Activated CD4-positive, alpha-beta T cell treated with anti-CD3 and anti-CD28 coated beads for 36 hours (primary cell): ENCODE measurements around the gene HOXA3. TPM values are rescaled to one million over a fixed set of nuclear protein-coding genes. Genes with fewer than 3 reads are reported as not detected.

ENCODE experiments used
- ATAC-seq: fragments of 200-7000 bp; cut with Tn5 transposase; one replicate; pipeline ENCODE4 v1.10.0; 2021; ENCODE audit warnings: mild to moderate bottlenecking, moderate library complexity
- CTCF ChIA-PET: fragments of 350-600 bp; sonication (Branson Sonifier 250); formaldehyde crosslinking; loops from one replicate; lab custom pipeline; 2021; ENCODE audit warnings: antibody characterized with exemption; lab: Charles Lee
- POLR2A ChIA-PET: fragments of 350-600 bp; sonication (Branson Sonifier 250); formaldehyde crosslinking; loops from one replicate; lab custom pipeline; 2021; ENCODE audit warnings: antibody characterized with exemption, inconsistent platforms; lab: Charles Lee
- DNase-seq: peaks from one replicate; pipeline ENCODE4 v3.0.0-alpha.2; 2020
- H3K27ac Mint-ChIP-seq: one replicate; pipeline ENCODE4 v1.8.0; 2021; ENCODE audit warnings: mixed read lengths
- H3K27me3 Mint-ChIP-seq: one replicate; pipeline ENCODE4 v1.8.0; 2021; ENCODE audit warnings: mixed read lengths
- H3K36me3 Mint-ChIP-seq: one replicate; pipeline ENCODE4 v1.8.0; 2021; ENCODE audit warnings: low read depth, mixed read lengths
- H3K4me1 Mint-ChIP-seq: one replicate; pipeline ENCODE4 v1.8.0; 2021; ENCODE audit warnings: mixed read lengths
- H3K4me3 Mint-ChIP-seq: one replicate; pipeline ENCODE4 v1.8.0; 2021; ENCODE audit warnings: mild to moderate bottlenecking, moderate library complexity, mixed read lengths
- H3K9me3 Mint-ChIP-seq: one replicate; pipeline ENCODE4 v1.8.0; 2021; ENCODE audit warnings: low read depth, mixed read lengths
- intact Hi-C, 2 experiments: fragments of 100-400 bp; cut with DNase I in 1 of 2; cut with micrococcal nuclease in 1 of 2; formaldehyde crosslinking; loops; one replicate each; pipeline versions ENCODE4 v1.14.2 to v1.15.1; 2022 to 2024; cut with DNase I, micrococcal nuclease
- total RNA-seq, 2 experiments: library from RNA; stranded (reverse); gene quantifications; one replicate each; pipeline ENCODE4 v1.2.3, GENCODE V29; 2021

HOXA3 gene
- total RNA-seq, 2 experiments from 2014 or later: not detected

GRCh38 chr7:27182861-27183681, 30.7 kb upstream of the HOXA3 start:
- POLR2A ChIA-PET: no interaction called here
- DNase-seq (no peak), ATAC-seq (no peak)
- Mint-ChIP-seq H3K36me3 (no peaks in the 10 kb centered on the region), H3K9me3 (no peaks in the 10 kb centered on the region), H3K27me3 (peaks cover 66% of the 10 kb centered on the region), H3K4me3 (no peak overlapping the region), H3K4me1 (peaks cover 33% of the 10 kb centered on the region), H3K27ac (no peak overlapping the region)
- intact Hi-C loops: no loop called here
- CTCF ChIA-PET: interaction anchor here (0.5 to 1.8 kb wide), 5 partner anchors 13 to 1807 kb away, joined by 3 to 11 read pairs (median 3); partner anchors contain the start of gene HOXA7

- no peak for ATAC-seq
- Mint-ChIP-seq H3K4me3 (no peak overlapping the region), H3K27ac (no peak overlapping the region), H3K4me1 (peaks cover 27% of the 10 kb centered on the region), H3K9me3 (no peaks in the 10 kb centered on the region), H3K27me3 (peaks cover 65% of the 10 kb centered on the region), H3K36me3 (no peaks in the 10 kb centered on the region)
- intact Hi-C loops: no loop called here
- no peak for DNase-seq
- POLR2A ChIA-PET: no interaction called here
- CTCF ChIA-PET: interaction anchor here (0.7 to 1.2 kb wide), 5 partner anchors 14 to 1290 kb away, joined by 3 to 4 read pairs (median 3); partner anchors contain the start of gene HOXA7
Observed at GRCh38 chr7:27182285-27182841, 30.0 kb upstream of the HOXA3 start.

GRCh38 chr7:27181795-27182275, 29.5 kb upstream of the HOXA3 start:
- Mint-ChIP-seq H3K4me1 (peaks cover 25% of the 10 kb centered on the region), H3K9me3 (no peaks in the 10 kb centered on the region), H3K27me3 (peaks cover 60% of the 10 kb centered on the region), H3K4me3 (no peak overlapping the region), H3K36me3 (no peaks in the 10 kb centered on the region), H3K27ac (no peak overlapping the region)
- ATAC-seq (no peak), DNase-seq (no peak)
- ChIA-PET CTCF (interaction anchor here (0.7 to 1.2 kb wide), 5 partner anchors 14 to 1289 kb away, joined by 3 to 4 read pairs (median 3); partner anchors contain the start of gene HOXA7), POLR2A (no interaction called here)
- intact Hi-C loops: no loop called here

- Mint-ChIP-seq H3K4me1 (peaks cover 20% of the 10 kb centered on the region), H3K27me3 (peaks cover 54% of the 10 kb centered on the region), H3K4me3 (no peak overlapping the region), H3K9me3 (no peaks in the 10 kb centered on the region), H3K36me3 (no peaks in the 10 kb centered on the region), H3K27ac (no peak overlapping the region)
- intact Hi-C loops: no loop called here
- no peak for DNase-seq
- no peak for ATAC-seq
- CTCF ChIA-PET: interaction anchor here (0.6 to 2.3 kb wide), 23 partner anchors 9 to 1288 kb away, joined by 3 to 12 read pairs (median 4); partner anchors contain the start of gene EVX1
- POLR2A ChIA-PET: no interaction called here
Observed at GRCh38 chr7:27180431-27181420, 28.3 kb upstream of the HOXA3 start.

- intact Hi-C loops: no loop called here
- DNase-seq (peak; percentile 81), ATAC-seq (peak; percentile 88)
- no peak overlapping the region for H3K4me3 Mint-ChIP-seq
- no peak overlapping the region for H3K27ac Mint-ChIP-seq
- H3K27me3 Mint-ChIP-seq: peaks cover 51% of the 10 kb centered on the region
- H3K9me3 Mint-ChIP-seq: no peaks in the 10 kb centered on the region
- POLR2A ChIA-PET: no interaction called here
- peaks cover 10% of the 10 kb centered on the region for H3K4me1 Mint-ChIP-seq
- H3K36me3 Mint-ChIP-seq: no peaks in the 10 kb centered on the region
- CTCF ChIA-PET: interaction anchor here (0.6 to 2.3 kb wide), 36 partner anchors 9 to 1383 kb away, joined by 3 to 12 read pairs (median 4); partner anchors contain the start of gene EVX1
Observed at GRCh38 chr7:27179503-27180430, 27.4 kb upstream of the HOXA3 start.

- Mint-ChIP-seq H3K36me3 (no peaks in the 10 kb centered on the region), H3K4me1 (peaks cover 7% of the 10 kb centered on the region), H3K27ac (no peak overlapping the region), H3K9me3 (no peaks in the 10 kb centered on the region), H3K4me3 (no peak overlapping the region), H3K27me3 (peaks cover 51% of the 10 kb centered on the region)
- DNase-seq (no peak), ATAC-seq (no peak)
- ChIA-PET POLR2A (no interaction called here), CTCF (interaction anchor here (0.6 to 2.3 kb wide), 26 partner anchors 11 to 1382 kb away, joined by 3 to 12 read pairs (median 4); partner anchors contain the start of gene EVX1)
- intact Hi-C loops: no loop called here
Observed at GRCh38 chr7:27179030-27179429, 26.6 kb upstream of the HOXA3 start.

- H3K9me3 Mint-ChIP-seq: no peaks in the 10 kb centered on the region
- H3K36me3 Mint-ChIP-seq: no peaks in the 10 kb centered on the region
- ATAC-seq (no peak), DNase-seq (no peak)
- ChIA-PET POLR2A (no interaction called here), CTCF (interaction anchor here (0.8 to 2.3 kb wide), 9 partner anchors 10 to 536 kb away, joined by 3 to 12 read pairs (median 4); no protein-coding TSS in a partner anchor)
- H3K27ac Mint-ChIP-seq: no peak overlapping the region
- intact Hi-C loops: no loop called here
- no peak overlapping the region for H3K4me3 Mint-ChIP-seq
- H3K4me1 Mint-ChIP-seq: peaks cover 6% of the 10 kb centered on the region
- peaks cover 51% of the 10 kb centered on the region for H3K27me3 Mint-ChIP-seq
Observed at GRCh38 chr7:27178366-27178765, 26.0 kb upstream of the HOXA3 start.

GRCh38 chr7:27177795-27178320, 25.5 kb upstream of the HOXA3 start:
- ATAC-seq: no peak
- no peaks in the 10 kb centered on the region for H3K36me3 Mint-ChIP-seq
- DNase-seq: no peak
- peaks cover 50% of the 10 kb centered on the region for H3K27me3 Mint-ChIP-seq
- no peak overlapping the region for H3K4me3 Mint-ChIP-seq
- no peak overlapping the region for H3K27ac Mint-ChIP-seq
- ChIA-PET CTCF (interaction anchor here (1.0 to 2.3 kb wide), 5 partner anchors 11 to 79 kb away, joined by 3 to 12 read pairs (median 4); no protein-coding TSS in a partner anchor), POLR2A (interaction anchor here (0.6 kb wide), 1 partner anchor 885 kb away, joined by 5 read pairs; no protein-coding TSS in a partner anchor)
- peaks cover 6% of the 10 kb centered on the region for H3K4me1 Mint-ChIP-seq
- H3K9me3 Mint-ChIP-seq: no peaks in the 10 kb centered on the region
- intact Hi-C loops: no loop called here

- ChIA-PET CTCF (interaction anchor here (0.6 to 1.7 kb wide), 6 partner anchors 11 to 1131 kb away, joined by 3 to 6 read pairs (median 3); no protein-coding TSS in a partner anchor), POLR2A (interaction anchor here (0.5 to 0.6 kb wide), 2 partner anchors 8 to 886 kb away, joined by 5 read pairs; partner anchors contain the start of gene HOXA11)
- intact Hi-C loops: no loop called here
- Mint-ChIP-seq H3K36me3 (no peaks in the 10 kb centered on the region), H3K4me1 (peaks cover 9% of the 10 kb centered on the region), H3K4me3 (no peak overlapping the region), H3K27me3 (peaks cover 48% of the 10 kb centered on the region), H3K9me3 (no peaks in the 10 kb centered on the region), H3K27ac (no peak overlapping the region)
- DNase-seq: no peak
- ATAC-seq: no peak
Observed at GRCh38 chr7:27176962-27177794, 24.8 kb upstream of the HOXA3 start.
